GM03348 (cell line): Measurements from ENCODE around the gene NDUFA13.

ENCODE experiments used
- DNase-seq: peaks from one replicate; pipeline ENCODE4 v3.0.0; 2012; ENCODE audit warnings: low spot score

Gene NDUFA13

DNA sequence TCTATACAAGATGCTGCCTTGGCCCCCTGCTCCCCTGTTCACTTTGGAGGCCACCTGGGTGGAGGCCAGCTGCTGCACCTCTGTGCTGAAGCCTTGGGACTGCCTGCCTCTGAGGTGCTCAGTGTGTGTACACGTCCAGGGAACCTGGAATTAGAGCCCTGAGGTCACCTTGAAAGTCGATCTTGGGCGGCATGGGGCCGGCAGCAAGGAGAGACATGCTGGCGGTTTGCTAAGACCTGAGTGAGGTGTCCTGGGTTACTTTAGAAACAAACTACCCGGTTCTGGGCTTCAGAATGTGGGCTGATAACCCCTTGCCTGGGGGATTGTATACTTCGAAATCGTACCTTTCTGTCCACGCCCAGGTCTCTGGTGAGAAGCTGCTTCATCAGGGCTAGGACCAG, 26.2 kb upstream of the NDUFA13 start:
- no peak for DNase-seq

DNA sequence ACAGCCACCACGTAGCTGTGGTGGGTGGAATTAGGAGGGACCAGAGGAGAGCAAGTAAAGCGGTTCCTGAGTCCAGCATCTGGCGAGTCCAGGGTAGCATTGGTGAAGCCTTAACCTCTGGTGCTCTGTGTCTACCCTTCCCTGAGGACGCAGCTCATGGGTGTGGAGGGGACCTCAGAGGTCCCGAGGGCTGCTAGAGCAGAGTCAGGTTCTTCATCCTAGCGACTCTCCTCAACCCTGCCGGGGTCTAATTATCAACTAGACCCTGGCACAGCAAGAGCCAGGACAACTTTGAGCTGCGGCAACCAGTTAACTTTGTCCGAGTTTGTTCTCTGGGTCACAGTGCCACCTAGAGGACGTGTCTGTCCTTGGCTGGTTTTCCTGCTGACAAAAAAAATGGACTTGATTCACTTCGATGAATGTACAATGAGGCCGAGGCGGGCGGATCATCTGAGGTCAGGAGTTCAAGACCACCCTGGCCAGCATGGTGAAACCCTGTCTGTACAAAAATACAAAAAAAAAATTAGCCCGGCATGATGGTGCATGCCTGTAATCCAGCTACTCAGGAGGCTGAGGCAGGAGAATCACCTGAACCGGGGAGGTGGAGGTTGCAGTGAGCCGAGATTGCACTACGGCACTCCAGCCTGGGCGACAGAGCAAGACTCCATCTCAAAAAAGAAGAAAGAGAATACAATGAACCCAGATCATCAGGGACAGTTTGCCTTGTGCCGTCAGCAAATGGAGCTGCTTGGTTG, 25.6 kb upstream of the NDUFA13 start:
- peak; percentile 89 for DNase-seq

DNA sequence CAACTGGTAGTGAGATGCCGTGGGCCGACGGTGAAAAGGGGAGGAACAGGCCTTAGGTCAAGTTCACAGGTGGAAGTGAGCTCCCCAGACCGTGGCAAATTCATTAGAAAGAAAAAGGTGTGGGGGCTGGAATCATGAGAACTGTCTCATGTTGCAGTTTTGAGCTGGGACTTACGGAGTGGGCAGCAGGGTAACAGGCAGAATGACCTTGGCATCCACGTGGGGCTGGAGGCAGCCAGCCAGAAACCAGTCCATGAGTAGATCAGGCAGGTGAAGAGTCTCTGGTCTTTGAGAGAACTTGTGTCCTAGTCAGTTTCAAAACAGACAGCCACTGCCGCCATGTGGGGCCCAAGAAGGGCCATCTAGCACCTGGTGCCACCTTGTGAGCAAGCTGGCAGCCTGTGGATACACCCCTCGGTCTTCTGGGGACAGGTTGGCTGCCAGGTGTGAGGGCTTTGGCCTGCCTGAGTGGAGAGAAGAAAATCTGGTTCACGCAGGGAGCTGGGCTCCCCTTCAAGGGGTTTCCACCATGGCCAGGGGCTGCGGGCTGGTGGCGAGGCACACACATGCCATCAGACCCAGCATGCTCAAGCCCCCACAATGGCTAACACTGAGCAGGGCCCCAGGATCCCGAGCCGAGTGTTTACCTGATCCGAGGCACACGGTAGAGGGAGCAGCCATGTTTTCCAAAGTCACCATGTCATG, 24.6 kb upstream of the NDUFA13 start:
- no peak for DNase-seq

DNA sequence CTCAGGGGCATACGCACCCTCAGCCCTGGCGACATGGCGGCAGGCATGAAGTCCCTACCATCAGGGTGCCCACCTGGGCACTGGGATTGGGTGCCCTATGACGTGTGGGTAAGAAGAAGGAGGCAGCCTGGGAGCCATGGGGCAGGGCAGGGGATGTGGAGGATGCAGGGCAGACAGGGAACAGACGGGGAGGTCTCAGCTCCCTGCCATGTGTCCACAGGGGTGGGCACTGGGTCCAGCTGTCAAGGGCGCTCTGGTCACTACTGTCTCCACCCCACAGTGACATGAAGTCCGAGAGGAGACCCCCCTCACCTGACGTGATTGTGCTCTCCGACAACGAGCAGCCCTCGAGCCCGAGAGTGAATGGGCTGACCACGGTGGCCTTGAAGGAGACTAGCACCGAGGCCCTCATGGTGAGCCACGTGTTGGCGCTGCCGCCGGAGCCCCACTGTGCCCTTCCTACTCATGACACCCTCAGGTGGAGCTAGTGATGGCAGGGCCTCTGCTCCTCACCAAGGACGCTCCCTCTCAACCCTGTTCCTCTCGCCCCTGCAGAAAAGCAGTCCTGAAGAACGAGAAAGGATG, 23.9 kb upstream of the NDUFA13 start:
- DNase-seq, result no peak

DNA sequence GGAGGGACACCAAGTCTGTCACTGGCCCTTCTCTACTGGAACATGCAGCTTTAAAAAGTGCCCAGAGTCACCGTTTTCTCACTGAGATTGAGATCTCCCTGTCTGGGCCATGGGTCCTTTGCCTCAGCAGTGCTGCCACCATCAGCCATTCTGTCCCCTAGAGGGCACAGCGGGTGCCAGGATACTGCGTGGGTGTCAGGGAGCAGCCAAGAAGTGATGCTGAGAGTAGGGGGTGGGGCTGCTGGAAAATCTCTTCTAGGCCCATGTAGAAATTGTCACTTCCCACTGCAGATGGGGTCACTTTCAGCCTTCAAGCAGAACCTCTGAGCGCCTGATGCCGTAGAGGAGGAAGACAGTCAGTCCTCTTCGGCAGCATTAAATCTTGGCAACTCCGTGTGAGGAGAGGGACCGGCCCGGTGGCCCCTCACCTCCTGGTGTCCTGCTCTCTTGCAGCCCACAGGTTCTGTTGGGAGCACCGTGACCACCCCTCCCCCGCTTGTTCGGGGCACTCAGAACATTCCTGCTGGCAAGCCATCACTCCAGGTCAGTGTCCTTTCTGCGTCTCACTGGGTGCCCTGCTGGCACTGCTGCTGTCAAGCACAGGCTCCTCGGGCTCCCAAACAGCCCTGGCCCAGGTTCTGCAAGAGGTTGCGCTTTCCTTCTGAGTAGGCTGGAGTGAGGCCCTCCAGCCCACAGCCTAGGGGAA, 22.0 kb upstream of the NDUFA13 start:
- no peak for DNase-seq

DNA sequence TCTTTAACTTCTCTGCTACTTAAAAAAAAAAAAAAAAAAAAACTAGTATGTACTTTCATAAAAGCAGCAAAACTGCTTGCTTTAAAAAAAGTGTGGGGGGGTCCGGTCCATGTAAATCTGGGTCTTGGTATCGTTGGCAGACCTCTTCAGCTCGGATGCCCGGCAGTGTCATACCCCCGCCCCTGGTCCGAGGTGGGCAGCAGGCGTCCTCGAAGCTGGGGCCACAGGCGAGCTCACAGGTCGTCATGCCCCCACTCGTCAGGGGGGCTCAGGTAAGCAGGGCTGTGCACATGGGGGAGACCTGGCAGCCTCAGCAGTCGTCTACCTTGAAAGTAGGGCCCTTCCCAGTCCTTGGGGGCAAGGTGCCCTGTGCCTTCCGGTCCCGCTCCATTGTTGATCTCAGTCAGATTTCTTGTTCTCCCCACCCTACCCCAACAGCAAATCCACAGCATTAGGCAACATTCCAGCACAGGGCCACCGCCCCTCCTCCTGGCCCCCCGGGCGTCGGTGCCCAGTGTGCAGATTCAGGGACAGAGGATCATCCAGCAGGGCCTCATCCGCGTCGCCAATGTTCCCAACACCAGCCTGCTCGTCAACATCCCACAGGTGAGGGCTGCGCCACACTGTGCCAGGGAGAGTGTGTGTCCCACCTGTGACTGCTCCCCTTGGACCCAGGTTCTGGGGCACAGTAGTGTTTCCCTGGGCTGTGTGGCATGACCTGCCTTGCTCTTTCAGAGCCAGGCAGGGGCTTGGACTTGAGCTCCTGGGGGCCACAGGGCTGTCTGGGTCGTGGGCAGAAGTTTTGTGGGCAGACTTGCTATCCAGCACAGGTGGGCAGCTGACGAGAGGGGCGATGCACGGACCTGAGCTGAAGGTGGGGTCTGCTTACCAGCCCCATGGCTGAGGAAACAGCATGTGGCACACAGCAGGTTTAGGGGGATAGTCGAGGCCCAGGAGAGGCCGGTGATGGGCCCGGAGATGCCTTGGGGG, 20.1 kb upstream of the NDUFA13 start:
- no peak for DNase-seq

DNA sequence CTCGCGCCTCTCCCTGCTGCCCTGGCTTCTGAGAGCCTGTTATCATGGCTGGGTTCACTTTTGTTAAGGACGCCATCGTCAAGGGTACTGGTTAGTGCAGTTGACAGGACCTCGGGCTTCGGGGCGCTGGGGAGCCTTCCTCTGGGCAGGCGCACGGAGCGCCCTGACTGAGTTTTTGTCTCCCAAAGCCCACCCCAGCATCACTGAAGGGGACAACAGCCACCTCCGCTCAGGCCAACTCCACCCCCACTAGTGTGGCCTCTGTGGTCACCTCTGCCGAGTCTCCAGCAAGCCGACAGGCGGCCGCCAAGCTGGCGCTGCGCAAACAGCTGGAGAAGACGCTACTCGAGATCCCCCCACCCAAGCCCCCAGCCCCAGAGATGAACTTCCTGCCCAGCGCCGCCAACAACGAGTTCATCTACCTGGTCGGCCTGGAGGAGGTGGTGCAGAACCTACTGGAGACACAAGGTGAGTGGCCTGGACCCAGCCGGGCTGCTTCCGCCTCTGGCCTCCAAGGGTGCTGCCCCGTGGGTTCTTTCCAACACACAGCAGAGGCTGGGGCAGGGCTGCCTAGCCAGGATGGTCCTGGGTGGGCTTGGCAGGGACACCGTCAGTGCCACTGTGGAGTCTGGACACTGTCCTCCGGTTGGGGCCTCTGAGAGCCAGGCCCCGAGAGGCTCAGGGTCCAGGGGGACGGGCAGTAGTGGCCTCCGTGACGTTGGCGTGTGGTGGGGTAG, 17.6 kb upstream of the NDUFA13 start:
- DNase-seq, result no peak

DNA sequence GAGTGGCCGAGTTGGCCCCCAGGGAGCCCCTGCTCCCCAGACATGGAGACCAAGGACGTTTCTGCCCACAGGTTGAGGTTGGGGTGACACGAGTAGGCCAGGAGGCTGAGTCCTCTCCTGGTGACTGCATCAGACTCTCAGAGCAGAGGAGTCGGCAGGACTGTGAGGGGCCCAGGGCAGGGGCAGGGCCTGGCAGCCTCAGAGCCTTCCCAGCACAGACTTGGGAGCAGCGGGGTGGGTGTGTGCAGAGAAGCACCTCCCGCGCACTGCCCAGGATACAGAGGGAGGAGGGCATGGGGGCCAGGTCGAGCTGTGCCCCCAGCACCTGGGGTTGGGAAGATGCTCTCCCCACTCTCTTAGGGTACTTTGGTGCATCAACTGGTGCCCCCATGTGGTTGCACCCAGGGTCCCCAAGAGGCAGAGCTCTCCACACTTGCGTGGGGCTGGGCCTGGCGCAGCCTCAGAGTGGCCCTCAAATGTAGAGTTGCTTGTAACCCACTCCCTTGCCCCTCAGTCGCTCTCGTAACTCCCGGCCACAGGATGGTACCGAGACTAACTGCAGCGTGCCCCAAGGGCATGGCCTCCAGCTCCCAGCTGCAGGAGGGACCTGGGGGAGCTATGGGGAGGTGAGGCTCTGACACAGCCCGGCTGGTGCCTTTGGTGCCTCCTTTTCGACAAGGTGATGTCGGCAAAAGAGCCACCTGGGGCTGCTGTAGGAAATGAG, 16.6 kb upstream of the NDUFA13 start:
- DNase-seq, result no peak

DNA sequence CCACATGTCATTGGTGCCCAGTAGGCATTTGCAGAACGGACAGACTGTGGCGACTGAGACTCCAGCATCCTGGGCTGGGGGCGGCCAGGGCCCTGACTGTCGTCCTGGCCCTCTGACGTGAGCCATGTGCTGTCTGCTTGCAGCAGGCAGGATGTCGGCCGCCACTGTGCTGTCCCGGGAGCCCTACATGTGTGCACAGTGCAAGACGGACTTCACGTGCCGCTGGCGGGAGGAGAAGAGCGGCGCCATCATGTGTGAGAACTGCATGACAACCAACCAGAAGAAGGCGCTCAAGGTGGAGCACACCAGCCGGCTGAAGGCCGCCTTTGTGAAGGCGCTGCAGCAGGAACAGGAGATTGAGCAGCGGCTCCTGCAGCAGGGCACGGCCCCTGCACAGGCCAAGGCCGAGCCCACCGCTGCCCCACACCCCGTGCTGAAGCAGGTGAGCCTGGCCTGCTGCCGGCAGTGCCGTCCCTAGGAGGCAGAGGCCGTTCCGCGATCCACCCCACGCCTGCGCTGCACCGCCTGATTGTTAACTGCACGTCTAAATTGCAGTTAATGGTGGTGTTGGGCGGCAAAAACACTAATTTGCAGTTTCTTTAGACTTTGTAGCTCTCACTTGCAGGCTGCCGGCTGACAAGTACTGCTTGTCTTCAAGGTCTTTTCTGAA, 14.9 kb upstream of the NDUFA13 start:
- DNase-seq, result no peak

DNA sequence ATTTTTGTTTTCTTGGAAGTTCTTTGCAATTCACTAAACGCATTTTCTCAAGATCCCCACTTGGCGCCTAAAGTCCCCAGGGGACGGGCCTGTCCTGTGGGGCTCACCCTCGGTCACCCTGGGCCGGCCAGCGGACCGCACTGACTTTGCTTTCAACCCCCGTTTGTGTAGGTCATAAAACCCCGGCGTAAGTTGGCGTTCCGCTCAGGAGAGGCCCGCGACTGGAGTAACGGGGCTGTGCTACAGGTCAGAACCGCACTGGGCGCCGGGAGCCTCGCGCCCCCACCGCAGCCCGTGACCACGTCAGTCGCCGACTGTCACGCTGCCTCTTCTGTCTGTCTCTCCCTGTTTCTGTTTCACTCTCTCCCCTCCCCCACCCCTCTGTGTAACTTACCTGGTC, 14.2 kb upstream of the NDUFA13 start:
- no peak for DNase-seq

DNA sequence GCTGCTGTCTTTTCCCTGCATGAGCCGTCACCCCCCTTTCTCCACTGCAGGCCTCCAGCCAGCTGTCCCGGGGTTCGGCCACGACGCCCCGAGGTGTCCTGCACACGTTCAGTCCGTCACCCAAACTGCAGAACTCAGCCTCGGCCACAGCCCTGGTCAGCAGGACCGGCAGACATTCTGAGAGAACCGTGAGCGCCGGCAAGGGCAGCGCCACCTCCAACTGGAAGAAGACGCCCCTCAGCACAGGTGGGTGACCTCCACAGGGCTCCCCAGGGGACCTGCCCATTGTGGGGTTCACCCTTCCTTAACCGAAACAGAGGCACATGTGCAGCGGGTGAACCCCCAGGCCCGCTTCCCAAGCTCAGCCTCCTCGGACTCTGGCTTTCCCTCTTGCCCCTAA, 13.7 kb upstream of the NDUFA13 start:
- DNase-seq, result no peak

DNA sequence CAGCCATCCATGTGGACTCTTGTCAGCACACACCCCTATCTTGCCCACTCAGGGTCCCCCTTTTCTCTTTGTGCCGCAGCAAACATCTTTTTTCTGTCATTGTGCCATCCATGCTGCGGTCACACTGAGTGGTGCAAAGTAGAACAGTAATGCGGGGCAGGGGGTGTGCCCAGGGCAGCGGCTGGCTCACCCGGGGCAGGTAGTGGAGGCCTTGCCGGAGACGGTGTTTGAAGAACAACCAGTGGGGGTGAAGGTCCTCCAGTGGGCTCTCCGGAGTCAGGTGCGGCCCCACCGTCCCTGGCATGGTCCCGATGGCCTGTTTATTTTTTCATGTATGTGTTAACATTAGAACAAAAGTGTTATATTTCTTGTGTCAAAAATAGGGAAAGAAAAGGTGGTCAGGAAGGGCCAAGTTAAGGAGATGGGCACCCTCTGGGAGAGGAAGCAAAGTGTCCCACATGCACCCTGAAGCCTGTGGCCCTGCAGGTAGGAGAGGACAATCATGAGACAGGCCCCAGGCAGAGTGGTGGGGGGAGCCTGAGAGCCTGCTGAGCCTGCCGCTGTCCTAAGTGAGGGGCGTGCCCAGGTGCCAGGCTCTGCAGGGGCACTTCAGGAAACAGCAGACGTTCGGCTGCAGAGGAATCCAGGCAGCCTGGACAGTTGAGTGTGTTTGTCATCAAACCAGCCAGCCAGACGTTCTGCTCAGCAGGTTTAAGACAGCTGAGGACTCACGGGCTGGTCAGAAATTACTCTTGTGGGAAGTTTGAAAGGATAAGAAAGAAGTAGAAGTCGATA, 13.0 kb upstream of the NDUFA13 start:
- DNase-seq, result no peak

DNA sequence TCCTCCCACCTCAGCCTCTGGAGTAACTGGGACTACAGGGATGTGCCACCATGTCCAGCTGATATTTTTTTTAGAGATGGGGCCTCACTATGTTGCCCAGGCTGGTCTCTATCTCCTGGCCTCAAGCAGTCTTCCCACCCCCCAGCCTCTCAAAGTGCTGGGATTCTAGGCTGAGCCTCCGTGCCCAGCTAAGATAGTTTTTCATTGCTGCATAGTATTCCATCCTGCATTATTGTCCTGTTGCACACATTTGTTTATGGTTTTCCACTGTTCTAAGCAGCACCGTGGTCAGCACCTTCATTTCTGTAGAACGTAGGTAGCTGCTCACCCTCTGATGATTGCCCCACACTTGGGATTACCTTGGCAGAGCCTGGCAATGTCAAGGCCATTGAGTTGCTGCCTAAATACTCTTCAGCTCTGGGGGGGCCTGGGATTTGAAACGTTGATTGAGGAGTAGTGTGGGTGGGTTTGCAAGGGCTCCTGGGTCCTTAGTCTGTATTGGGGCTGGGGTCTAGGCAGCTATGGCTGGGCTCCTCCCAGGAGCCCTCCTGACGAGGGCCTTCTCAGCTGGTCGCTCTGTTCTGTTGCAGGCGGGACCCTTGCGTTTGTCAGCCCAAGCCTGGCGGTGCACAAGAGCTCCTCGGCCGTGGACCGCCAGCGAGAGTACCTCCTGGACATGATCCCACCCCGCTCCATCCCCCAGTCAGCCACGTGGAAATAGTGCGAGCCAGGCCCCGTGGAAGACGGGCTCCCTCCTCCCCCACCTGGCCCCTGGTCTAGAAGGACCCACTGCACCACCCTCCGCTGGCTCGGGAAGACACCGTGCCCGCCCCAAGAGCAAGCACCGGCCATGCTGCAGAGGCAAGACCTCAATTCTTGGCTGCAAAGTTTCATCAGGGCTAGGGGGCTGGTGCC, 11.0 kb upstream of the NDUFA13 start:
- DNase-seq, result no peak

DNA sequence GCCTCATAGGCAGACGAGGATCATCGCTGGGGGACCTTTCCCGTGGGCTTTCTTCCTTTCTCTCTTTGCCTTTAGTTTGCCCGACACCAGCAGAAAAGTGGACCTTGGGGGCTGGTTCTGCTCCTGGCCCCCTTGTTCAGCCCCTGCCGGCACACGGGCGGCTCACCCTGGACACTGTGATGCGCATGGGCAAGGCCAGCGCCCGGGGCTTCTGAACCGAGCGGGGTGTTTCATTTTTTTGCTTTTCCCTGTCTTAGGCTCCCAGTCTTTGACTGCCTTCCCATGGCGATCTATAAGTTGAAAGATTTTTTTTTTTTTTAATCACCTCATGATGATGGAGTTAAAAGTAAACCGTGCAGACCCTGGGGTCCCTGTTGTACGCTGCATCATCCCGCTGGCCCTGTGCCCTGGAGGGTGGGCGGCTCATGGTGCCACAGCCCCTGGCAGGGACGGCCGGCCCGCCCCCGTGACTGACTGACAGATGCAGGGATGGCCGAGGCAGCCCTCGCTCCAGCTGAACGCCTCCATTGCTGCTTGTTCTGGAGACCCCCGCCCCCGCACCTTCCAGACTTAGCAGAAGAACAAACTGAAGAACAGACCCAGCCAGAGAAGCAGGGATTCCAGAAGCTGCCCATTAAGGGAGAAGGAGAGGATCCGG, 10.2 kb upstream of the NDUFA13 start:
- no peak for DNase-seq

DNA sequence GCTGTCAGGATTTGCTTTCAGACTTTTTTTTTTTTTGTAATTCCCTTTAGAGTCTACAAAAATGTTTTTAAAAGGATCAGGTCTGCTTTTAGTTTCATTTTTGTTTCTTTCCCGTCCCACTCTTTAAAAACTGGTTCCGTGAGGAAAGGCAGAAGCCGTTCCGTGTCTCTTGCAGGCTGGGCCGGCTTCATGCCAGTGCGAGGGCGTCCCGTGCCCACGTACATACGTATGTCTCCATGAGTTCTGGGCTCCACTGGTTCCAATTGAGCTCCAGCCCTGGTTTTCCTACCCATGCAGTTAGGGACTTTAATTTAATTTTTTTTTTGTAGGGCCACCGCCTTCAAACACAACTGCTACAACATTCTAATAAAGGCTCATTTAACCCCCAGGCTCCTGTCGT, 9.4 kb upstream of the NDUFA13 start:
- no peak for DNase-seq

DNA sequence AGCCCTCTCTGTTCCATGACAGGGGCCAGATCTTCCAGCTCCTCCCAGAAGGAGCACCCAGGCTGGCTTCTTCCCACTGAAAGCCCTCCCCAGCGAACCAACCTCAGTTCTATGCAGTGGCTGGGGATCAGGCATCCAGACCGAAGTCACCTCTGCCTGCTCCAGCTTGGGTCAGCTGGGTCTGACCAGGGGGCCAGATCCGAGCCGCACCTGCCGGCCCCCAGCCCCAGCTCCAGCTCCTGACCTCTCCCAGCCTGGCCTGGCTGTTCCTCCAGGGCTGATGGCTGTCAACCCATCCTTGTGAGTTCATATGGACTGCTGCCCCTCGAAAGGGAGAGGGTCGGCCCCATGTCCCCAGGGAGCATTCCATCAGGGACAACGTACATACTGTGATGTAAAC, 8.7 kb upstream of the NDUFA13 start:
- no peak for DNase-seq

DNA sequence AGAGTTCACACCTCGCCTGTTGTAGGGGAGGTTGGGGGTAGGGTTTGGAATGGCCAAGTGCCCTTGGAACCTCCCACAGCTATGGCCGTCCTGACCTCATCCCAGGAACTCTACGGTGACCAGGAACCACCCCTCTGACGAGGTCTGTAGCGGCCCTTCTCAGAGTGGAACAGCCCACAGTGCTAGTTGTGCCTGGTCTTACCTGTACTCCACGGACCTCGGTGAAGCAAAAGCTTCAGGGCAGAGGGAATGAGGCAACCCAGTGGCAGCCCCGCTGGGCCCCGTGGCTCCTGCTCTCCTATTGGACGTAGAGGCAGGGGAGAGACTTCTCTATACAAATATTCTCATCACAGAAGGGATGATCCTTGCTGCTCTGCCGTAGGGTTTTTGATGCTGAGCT, 7.8 kb upstream of the NDUFA13 start:
- no peak for DNase-seq
